ENCODE data around the gene HHAT. TPM values are rescaled to one million over a fixed set of nuclear protein-coding genes. Genes with fewer than 3 reads are reported as not detected.

Gene HHAT
- total RNA-seq, 4 donors from 2014 or later: 0.31 to 0.33 (median 0.33) TPM; not detected in 1

- in situ Hi-C loops (cut with MboI; ENCODE audit: low sequenced_read_pairs in 4 of 4) (loop anchor here in 1 of 4 donors (10.0 kb wide), 1 partner anchor 563 kb away; the partner anchor contains the start of gene KCNH1), intact Hi-C loops (cut with DNase I; ENCODE audit: low total_unique reads) (no loop called here)
- no peak for TF ChIP-seq CTCF (IDR thresholded peaks at IDR 0.05 in 4 of 5, conservative IDR thresholded peaks at IDR 0.05 in 1 of 5)
- no peak for TF ChIP-seq POLR2A (IDR thresholded peaks at IDR 0.05)
- Histone ChIP-seq H3K27ac (no peak overlapping the region), H3K9me3 (no peaks in the 10 kb centered on the region), H3K36me3 (no peaks in the 10 kb centered on the region), H3K27me3 (no peaks in the 10 kb centered on the region), H3K4me1 (no peaks in the 10 kb centered on the region), H3K4me3 (no peak overlapping the region)
- ATAC-seq: no peak
- no peak for DNase-seq
These were observed 242.9 kb downstream of the HHAT start for GRCh38 chr1:210571356-210572284.

- DNase-seq (no peak), ATAC-seq (no peak)
- intact Hi-C loops (cut with DNase I; ENCODE audit: low total_unique reads) (no loop called here), in situ Hi-C loops (cut with MboI; ENCODE audit: low sequenced_read_pairs in 4 of 4) (loop anchor here in 1 of 4 donors (10.0 kb wide), 1 partner anchor 562 kb away; the partner anchor contains the start of gene KCNH1)
- H3K4me3 ChIP-seq: no peak overlapping the region
- TF ChIP-seq CTCF (IDR thresholded peaks at IDR 0.05 in 4 of 5, conservative IDR thresholded peaks at IDR 0.05 in 1 of 5) (no peak), POLR2A (IDR thresholded peaks at IDR 0.05) (no peak)
- no peaks in the 10 kb centered on the region for H3K4me1 ChIP-seq
- H3K27ac ChIP-seq: no peak overlapping the region
- no peaks in the 10 kb centered on the region for H3K36me3 ChIP-seq
- no peaks in the 10 kb centered on the region for H3K27me3 ChIP-seq
- H3K9me3 ChIP-seq: no peaks in the 10 kb centered on the region
These were observed 244.4 kb downstream of the HHAT start for GRCh38 chr1:210573141-210573540.

GRCh38 chr1:210582205-210582970 is 253.7 kb downstream of the HHAT start:
- ATAC-seq (no peak), DNase-seq (no peak)
- Histone ChIP-seq H3K36me3 (no peaks in the 10 kb centered on the region), H3K9me3 (no peaks in the 10 kb centered on the region), H3K4me1 (no peaks in the 10 kb centered on the region), H3K27ac (no peak overlapping the region), H3K27me3 (no peaks in the 10 kb centered on the region), H3K4me3 (no peak overlapping the region)
- intact Hi-C loops (cut with DNase I; ENCODE audit: low total_unique reads) (no loop called here), in situ Hi-C loops (cut with MboI; ENCODE audit: low sequenced_read_pairs in 4 of 4) (loop anchor here in 2 of 4 donors (25.0 kb wide), 2 partner anchors 555 to 1080 kb away; partner anchors contain the start of gene KCNH1 (in 2 of the 2))
- TF ChIP-seq CTCF (IDR thresholded peaks at IDR 0.05 in 4 of 5, conservative IDR thresholded peaks at IDR 0.05 in 1 of 5) (no peak), POLR2A (IDR thresholded peaks at IDR 0.05) (no peak)

GRCh38 chr1:210584439-210585113 is 255.9 kb downstream of the HHAT start:
- TF ChIP-seq CTCF (IDR thresholded peaks at IDR 0.05 in 4 of 5, conservative IDR thresholded peaks at IDR 0.05 in 1 of 5): peak; percentile 11 to 50 (median 38)
- TF ChIP-seq POLR2A (IDR thresholded peaks at IDR 0.05): no peak
- DNase-seq (peak; percentile 29 to 52), ATAC-seq (peak; percentile 30 to 56)
- H3K4me1 ChIP-seq: no peaks in the 10 kb centered on the region
- H3K4me3 ChIP-seq: no peak overlapping the region
- intact Hi-C loops (cut with DNase I; ENCODE audit: low total_unique reads) (loop anchor here (1.0 kb wide), 1 partner anchor 550 kb away; the partner anchor contains the start of gene KCNH1), in situ Hi-C loops (cut with MboI; ENCODE audit: low sequenced_read_pairs in 4 of 4) (loop anchor here in 2 of 4 donors (25.0 kb wide), 2 partner anchors 553 to 1078 kb away; partner anchors contain the start of gene KCNH1 (in 2 of the 2))
- H3K27me3 ChIP-seq: no peaks in the 10 kb centered on the region
- no peaks in the 10 kb centered on the region for H3K9me3 ChIP-seq
- H3K36me3 ChIP-seq: no peaks in the 10 kb centered on the region
- no peak overlapping the region for H3K27ac ChIP-seq

Measured in gastrocnemius medialis (tissue), 4 donors.